ENCODE data around the gene UGDH. TPM values are rescaled to one million over a fixed set of nuclear protein-coding genes. Genes with fewer than 3 reads are reported as not detected.

Gene UGDH
- 217 and 505 TPM in 2 replicates for total RNA-seq (ENCODE audit: low replicate concordance)

DNA sequence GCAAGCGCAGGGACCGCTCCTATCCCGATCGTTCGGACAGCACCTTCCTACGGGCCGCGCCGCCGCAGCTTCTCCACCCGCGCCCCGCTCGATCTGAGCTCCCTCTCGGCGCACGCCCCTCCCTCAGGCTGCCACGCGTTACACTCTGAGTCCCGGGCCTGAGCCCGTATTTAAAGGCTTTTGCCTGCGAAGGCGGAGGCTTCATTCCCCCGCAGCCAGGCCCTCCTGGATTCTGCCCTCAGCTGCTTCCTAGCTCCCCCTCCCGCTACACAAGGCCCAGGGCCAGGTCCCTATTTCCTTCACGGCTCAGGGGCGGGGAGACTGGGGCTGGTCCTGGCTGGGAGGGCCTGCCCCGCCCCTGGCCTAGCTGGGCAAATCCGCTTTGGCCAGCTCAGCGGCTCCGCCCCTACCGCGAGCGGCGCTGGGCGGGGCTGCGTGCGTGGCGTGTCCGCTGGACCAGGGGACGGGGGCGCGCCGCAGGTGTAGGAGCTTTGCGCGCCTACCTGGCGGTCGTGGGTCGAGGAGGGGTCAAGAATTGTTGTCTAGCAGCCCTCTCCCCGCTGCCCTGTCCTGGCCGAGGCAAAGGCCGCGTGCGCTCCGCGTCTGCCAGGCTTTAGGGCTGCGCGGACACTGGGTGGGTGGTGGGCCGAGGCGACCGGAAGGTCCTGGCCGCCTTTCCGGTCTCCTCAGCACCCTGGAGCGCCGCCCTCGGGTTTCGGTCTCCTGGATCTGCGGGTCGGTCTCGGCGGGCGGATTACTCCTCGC lies at the start of gene UGDH:
UGDH (minus strand) TSS at position 144 of the 765 bp plus-strand sequence. CDS start 5,927 bp downstream, outside the sequence.

GRCh38 chr4:39458505-39459300 lies 68.5 kb downstream of the UGDH start, which contains the start of the genes LIAS and RPL9:
Gene LIAS, plus strand, starts transcription at chr4:39459056. Its CDS starts 62 bp downstream, at chr4:39459118.
Gene RPL9, minus strand, starts transcription at chr4:39458922. Its CDS starts 483 bp downstream, at chr4:39458439.

Other genes starting within 250 kb of the UGDH start
- 41.1 and 41.9 TPM in 2 replicates for gene RFC1, start 161.1 kb downstream of the UGDH start, total RNA-seq (ENCODE audit: low replicate concordance)
- gene KLB, start 120.5 kb downstream of the UGDH start, total RNA-seq (ENCODE audit: low replicate concordance), result not detected in 2 replicates
- gene RPL9, start 68.5 kb downstream of the UGDH start, total RNA-seq (ENCODE audit: low replicate concordance), result 579 and 2,607 TPM in 2 replicates
- gene LIAS, start 68.4 kb downstream of the UGDH start, total RNA-seq (ENCODE audit: low replicate concordance), result 4.7 and 5.4 TPM in 2 replicates
- gene SMIM14, start 111.4 kb upstream of the UGDH start, total RNA-seq (ENCODE audit: low replicate concordance), result 31.9 and 97.9 TPM in 2 replicates
- 13.6 and 33.1 TPM in 2 replicates for gene UBE2K, start 170.7 kb upstream of the UGDH start, total RNA-seq (ENCODE audit: low replicate concordance)

All from smooth muscle cell of the coronary artery (primary cell).